ENCODE results near the gene MIB2. TPM values are rescaled to one million over a fixed set of nuclear protein-coding genes. Genes with fewer than 3 reads are reported as not detected.
"Not testable (repeated sequence)": the region's sequence is repeated elsewhere in the genome, so short reads cannot be mapped to it uniquely, and the experiment has no call there.

MIB2 gene
- total and polyA plus RNA-seq, 4 donors: 20.4 to 220 (median 61.4) TPM

- H3K4me3 ChIP-seq (ENCODE audit: low read length in 2 of 2): no peak overlapping the region
- intact Hi-C loops (cut with DNase I): loop anchor here in 1 of 2 donors (10.0 kb wide), 1 partner anchor 58 kb away; the partner anchor contains the start of gene CDK11A
- no peaks in the 10 kb centered on the region for H3K27me3 ChIP-seq (ENCODE audit: control insufficient read depth in 1 of 2, insufficient read depth in 2 of 2, low read length in 1 of 2)
- WGBS, 2 donors: 96% methylated on average over 13 to 15 of the region's 15 CpGs
- peaks cover 0 to 3% of the 10 kb centered on the region in 2 donors for H3K36me3 ChIP-seq (ENCODE audit: control insufficient read depth in 1 of 2, insufficient read depth in 2 of 2, low read length in 1 of 2)
- ATAC-seq (ENCODE audit: low FRiP score) (no peak), DNase-seq (peak; percentile 46 to 64)
- H3K27ac ChIP-seq (ENCODE audit: low read depth in 1 of 2, low read length in 2 of 2): no peak overlapping the region
- no peaks in the 10 kb centered on the region for H3K9me3 ChIP-seq (ENCODE audit: control insufficient read depth, low read length)
- no peaks in the 10 kb centered on the region for H3K4me1 ChIP-seq (ENCODE audit: control insufficient read depth in 1 of 2, insufficient read depth in 2 of 2, low read length in 2 of 2)
Measured at GRCh38 chr1:1666526-1666925, 51.2 kb downstream of the MIB2 start.

GRCh38 chr1:1669468-1670440 lies 54.5 kb downstream of the MIB2 start:
- ATAC-seq (ENCODE audit: low FRiP score) (no peak), DNase-seq (peak; percentile 40 to 73)
- Histone ChIP-seq H3K27me3 (ENCODE audit: control insufficient read depth in 1 of 2, insufficient read depth in 2 of 2, low read length in 1 of 2) (no peaks in the 10 kb centered on the region), H3K4me1 (ENCODE audit: control insufficient read depth in 1 of 2, insufficient read depth in 2 of 2, low read length in 2 of 2) (no peaks in the 10 kb centered on the region), H3K36me3 (ENCODE audit: control insufficient read depth in 1 of 2, insufficient read depth in 2 of 2, low read length in 1 of 2) (peaks cover 0 to 3% of the 10 kb centered on the region in 2 donors), H3K9me3 (ENCODE audit: control insufficient read depth, low read length) (no peaks in the 10 kb centered on the region), H3K27ac (ENCODE audit: low read depth in 1 of 2, low read length in 2 of 2) (no peak overlapping the region), H3K4me3 (ENCODE audit: low read length in 2 of 2) (no peak overlapping the region)
- intact Hi-C loops (cut with DNase I): loop anchor here in 1 of 2 donors (10.0 kb wide), 1 partner anchor 55 kb away; the partner anchor contains the start of gene CDK11A
- 91 to 92% methylated on average over 43 of the region's 43 CpGs for WGBS, 2 donors

- ATAC-seq (ENCODE audit: low FRiP score) (no peak), DNase-seq (peak; percentile 29 to 60)
- intact Hi-C loops (cut with DNase I): no loop called here
- Histone ChIP-seq H3K9me3 (ENCODE audit: control insufficient read depth, low read length) (no peaks in the 10 kb centered on the region), H3K27me3 (ENCODE audit: control insufficient read depth in 1 of 2, insufficient read depth in 2 of 2, low read length in 1 of 2) (no peaks in the 10 kb centered on the region), H3K27ac (ENCODE audit: low read depth in 1 of 2, low read length in 2 of 2) (no peak overlapping the region), H3K4me3 (ENCODE audit: low read length in 2 of 2) (no peak overlapping the region), H3K4me1 (ENCODE audit: control insufficient read depth in 1 of 2, insufficient read depth in 2 of 2, low read length in 2 of 2) (no peaks in the 10 kb centered on the region), H3K36me3 (ENCODE audit: control insufficient read depth in 1 of 2, insufficient read depth in 2 of 2, low read length in 1 of 2) (peaks cover 0 to 3% of the 10 kb centered on the region in 2 donors)
- WGBS, 2 donors: 94 to 95% methylated on average over 24 of the region's 24 CpGs
Measured at GRCh38 chr1:1670866-1671265, 55.6 kb downstream of the MIB2 start.

- DNase-seq (peak; percentile 39 to 65), ATAC-seq (ENCODE audit: low FRiP score) (no peak)
- intact Hi-C loops (cut with DNase I): no loop called here
- 85 to 88% methylated on average over 27 of the region's 27 CpGs for WGBS, 2 donors
- no peaks in the 10 kb centered on the region for H3K27me3 ChIP-seq (ENCODE audit: control insufficient read depth in 1 of 2, insufficient read depth in 2 of 2, low read length in 1 of 2)
- no peak overlapping the region for H3K4me3 ChIP-seq (ENCODE audit: low read length in 2 of 2)
- no peaks in the 10 kb centered on the region for H3K9me3 ChIP-seq (ENCODE audit: control insufficient read depth, low read length)
- H3K4me1 ChIP-seq (ENCODE audit: control insufficient read depth in 1 of 2, insufficient read depth in 2 of 2, low read length in 2 of 2): no peaks in the 10 kb centered on the region
- H3K27ac ChIP-seq (ENCODE audit: low read depth in 1 of 2, low read length in 2 of 2): no peak overlapping the region
- peaks cover 0 to 3% of the 10 kb centered on the region in 2 donors for H3K36me3 ChIP-seq (ENCODE audit: control insufficient read depth in 1 of 2, insufficient read depth in 2 of 2, low read length in 1 of 2)
Measured at GRCh38 chr1:1671365-1672119, 56.2 kb downstream of the MIB2 start.

- Histone ChIP-seq H3K4me3 (ENCODE audit: low read length in 2 of 2) (no peak overlapping the region), H3K9me3 (ENCODE audit: control insufficient read depth, low read length) (no peaks in the 10 kb centered on the region), H3K27ac (ENCODE audit: low read depth in 1 of 2, low read length in 2 of 2) (no peak overlapping the region), H3K36me3 (ENCODE audit: control insufficient read depth in 1 of 2, insufficient read depth in 2 of 2, low read length in 1 of 2) (peaks cover 0 to 3% of the 10 kb centered on the region in 2 donors), H3K4me1 (ENCODE audit: control insufficient read depth in 1 of 2, insufficient read depth in 2 of 2, low read length in 2 of 2) (no peaks in the 10 kb centered on the region), H3K27me3 (ENCODE audit: control insufficient read depth in 1 of 2, insufficient read depth in 2 of 2, low read length in 1 of 2) (no peaks in the 10 kb centered on the region)
- peak; percentile 11 for ATAC-seq (ENCODE audit: low FRiP score)
- 92 to 94% methylated on average over 25 of the region's 25 CpGs for WGBS, 2 donors
- intact Hi-C loops (cut with DNase I): no loop called here
- DNase-seq: peak; percentile 21 to 63
Measured at GRCh38 chr1:1672181-1672965, 57.1 kb downstream of the MIB2 start.

- H3K36me3 ChIP-seq (ENCODE audit: control insufficient read depth in 1 of 2, insufficient read depth in 2 of 2, low read length in 1 of 2); H3K9me3 ChIP-seq (ENCODE audit: control insufficient read depth, low read length); H3K4me3 ChIP-seq (ENCODE audit: low read length in 2 of 2); H3K4me1 ChIP-seq (ENCODE audit: control insufficient read depth in 1 of 2, insufficient read depth in 2 of 2, low read length in 2 of 2); ATAC-seq (ENCODE audit: low FRiP score); H3K27me3 ChIP-seq (ENCODE audit: control insufficient read depth in 1 of 2, insufficient read depth in 2 of 2, low read length in 1 of 2); intact Hi-C loops (cut with DNase I); H3K27ac ChIP-seq (ENCODE audit: low read depth in 1 of 2, low read length in 2 of 2): not testable (repeated sequence)
- WGBS, 2 donors: 88 to 91% methylated on average over 15 to 20 of the region's 21 CpGs
- peak; percentile 20 to 24 for DNase-seq
Measured at GRCh38 chr1:1674806-1675205, 59.5 kb downstream of the MIB2 start.

- peak; percentile 15 to 27 for DNase-seq
- H3K27me3 ChIP-seq (ENCODE audit: control insufficient read depth in 1 of 2, insufficient read depth in 2 of 2, low read length in 1 of 2); ATAC-seq (ENCODE audit: low FRiP score); intact Hi-C loops (cut with DNase I); H3K36me3 ChIP-seq (ENCODE audit: control insufficient read depth in 1 of 2, insufficient read depth in 2 of 2, low read length in 1 of 2); H3K27ac ChIP-seq (ENCODE audit: low read depth in 1 of 2, low read length in 2 of 2); H3K4me1 ChIP-seq (ENCODE audit: control insufficient read depth in 1 of 2, insufficient read depth in 2 of 2, low read length in 2 of 2); H3K4me3 ChIP-seq (ENCODE audit: low read length in 2 of 2); H3K9me3 ChIP-seq (ENCODE audit: control insufficient read depth, low read length): not testable (repeated sequence)
- 94 to 95% methylated on average over 11 to 17 of the region's 18 CpGs for WGBS, 2 donors
Measured at GRCh38 chr1:1675218-1675617, 59.9 kb downstream of the MIB2 start.

- H3K27me3 ChIP-seq (ENCODE audit: control insufficient read depth in 1 of 2, insufficient read depth in 2 of 2, low read length in 1 of 2); ATAC-seq (ENCODE audit: low FRiP score); H3K4me1 ChIP-seq (ENCODE audit: control insufficient read depth in 1 of 2, insufficient read depth in 2 of 2, low read length in 2 of 2); H3K36me3 ChIP-seq (ENCODE audit: control insufficient read depth in 1 of 2, insufficient read depth in 2 of 2, low read length in 1 of 2); H3K4me3 ChIP-seq (ENCODE audit: low read length in 2 of 2); intact Hi-C loops (cut with DNase I); H3K27ac ChIP-seq (ENCODE audit: low read depth in 1 of 2, low read length in 2 of 2); H3K9me3 ChIP-seq (ENCODE audit: control insufficient read depth, low read length): not testable (repeated sequence)
- 87 to 90% methylated on average over 2 to 13 of the region's 21 CpGs for WGBS, 2 donors
- peak in 1 of 2 donors; percentile 37 for DNase-seq
Measured at GRCh38 chr1:1676087-1676486, 60.8 kb downstream of the MIB2 start.

Data from aorta (tissue), 5 donors.